Heart left ventricle (tissue), 16 donors: ENCODE data around the gene C17orf100. TPM values are rescaled to one million over a fixed set of nuclear protein-coding genes. Genes with fewer than 3 reads are reported as not detected.

Experiments used
- ATAC-seq, 4 donors: fragments of 200-7000 bp; cut with Tn5 transposase; one replicate each; pipeline ENCODE4 v1.9.1; 2020 to 2022; ENCODE audit warnings: moderate library complexity in 4 of 4, mild to moderate bottlenecking in 3 of 4, moderate number of reproducible peaks in 1 of 4
- DNase-seq, 5 donors: peaks; one replicate each; pipeline ENCODE4 v3.0.0-alpha.2; 2020
- H3K27ac ChIP-seq, 12 donors: fragments of 200-600 bp; sonication (generic) in 4 of 12; one replicate each; pipeline versions ENCODE4 v1.5.0 to v1.8.0; 2016 to 2022; ENCODE audit warnings: mild to moderate bottlenecking in 2 of 12
- H3K27me3 ChIP-seq, 9 donors: fragments of 200-600 bp; sonication (generic) in 2 of 9; one replicate each; pipeline versions ENCODE4 v1.5.1 to v1.8.0; 2016 to 2022; ENCODE audit warnings: mild to moderate bottlenecking in 3 of 9
- H3K36me3 ChIP-seq, 9 donors: fragments of 200-600 bp; sonication (generic) in 2 of 9; one replicate each; pipeline versions ENCODE4 v1.5.0 to v1.8.0; 2018 to 2022; ENCODE audit warnings: mild to moderate bottlenecking in 2 of 9
- H3K4me1 ChIP-seq, 12 donors: fragments of 200-600 bp; sonication (generic) in 4 of 12; one replicate each; pipeline versions ENCODE4 v1.5.0 to v1.8.0; 2016 to 2022; ENCODE audit warnings: mild to moderate bottlenecking in 3 of 12
- H3K4me3 ChIP-seq, 12 donors: fragments of 200-600 bp; sonication (generic) in 4 of 12; one replicate each; pipeline versions ENCODE4 v1.5.0 to v1.8.0; 2017 to 2022; ENCODE audit warnings: mild to moderate bottlenecking in 9 of 12, moderate library complexity in 4 of 12
- H3K9me3 ChIP-seq, 12 donors: fragments of 200-600 bp; sonication (generic) in 4 of 12; one replicate each; pipeline versions ENCODE4 v1.5.0 to v1.8.0; 2016 to 2022; ENCODE audit warnings: mild to moderate bottlenecking in 1 of 12
- CTCF ChIP-seq, 12 donors: fragments of 200-600 bp; sonication (generic) in 4 of 12; IDR thresholded peaks; one replicate each; pipeline versions ENCODE4 v1.5.0 to v1.8.0; 2018 to 2022; ENCODE audit warnings: antibody characterized with exemption in 12 of 12, mild to moderate bottlenecking in 5 of 12
- POLR2A ChIP-seq, 2 donors: fragments of 450-650 bp; IDR thresholded peaks; one replicate each; pipeline ENCODE4 v1.6.1; 2017; ENCODE audit warnings: antibody characterized with exemption in 2 of 2, mild to moderate bottlenecking in 2 of 2, moderate library complexity in 2 of 2
- WGBS, 4 donors: extraction: QIAGEN DNeasy Blood & Tissue Kit in 2 of 4; methylation state at CpG; one replicate each; pipeline versions ENCODE4 v1.1.5 to v1.1.7; 2013 to 2018; 5-methylcytosine and 5-hydroxymethylcytosine counted together
- intact Hi-C, 10 donors: fragments of 100-400 bp; cut with DNase I; formaldehyde crosslinking; loops; one replicate each; pipeline versions ENCODE4 v1.11.1 to v1.14.2; 2022
- polyA plus RNA-seq, 2 donors: library from polyadenylated mRNA; stranded (reverse); fragments of 200-250 nt; gene quantifications; one replicate each; pipeline ENCODE4 v1.2.3, GENCODE V29; 2013
- total RNA-seq, 9 donors: library from RNA; depleted of rRNA in 2 of 9; stranded (reverse); fragments of >200 nt in 2 of 9; fragmentation: NEBNext Ultra II Directional in 3 of 9; extraction: Animal tissue kit (Norgen Biotek cat#: 25700) in 3 of 9; gene quantifications; one replicate each; pipeline versions ENCODE4 v1.1.0 to v1.2.4, GENCODE V29; 2016 to 2023
- donor health status: ischemic (EF 13 %, LVEDD 7.1; RV severe dilation, severe dysfunction).
- donor health status: healthy with polysubstance abuse.
- donor health status: DM: no; HTN: yes; CAD: no.
- donor health status: DM: no; HTN: no; CAD: no.
- donor health status: ischemic (EF 25% LVEDD 6.9; RV normal size, moderate dysfunction).
- donor health status: ischemic (EF 25% LVEDD 5.7; RV mildly dilated, moderate dysfunction).
- donor health status: healthy.
- donor health status: DM: yes; HTN: yes; CAD: no.
- donor health status: ischemic (EF 35%, LVEDD 5.7; RV mildly dilated, moderate dysfunction).
- donor health status: nonischemic (EF 11% LVEDD 7.7; RV severe dilation, severe dysfunction).
- donor health status: DM: yes; HTN: yes; CAD: no.
- donor health status: PGD.
- donor health status: ischemic (EF 29% LVEDD 5.4; RV normal size, mild dysfunction).
- donor health status: nonischemic (EF 23%, LVEDD 6.1; RV moderate dilation, normal function).

Gene C17orf100
- total and polyA plus RNA-seq, 11 donors, result 0.30 to 0.86 (median 0.59) TPM

DNA sequence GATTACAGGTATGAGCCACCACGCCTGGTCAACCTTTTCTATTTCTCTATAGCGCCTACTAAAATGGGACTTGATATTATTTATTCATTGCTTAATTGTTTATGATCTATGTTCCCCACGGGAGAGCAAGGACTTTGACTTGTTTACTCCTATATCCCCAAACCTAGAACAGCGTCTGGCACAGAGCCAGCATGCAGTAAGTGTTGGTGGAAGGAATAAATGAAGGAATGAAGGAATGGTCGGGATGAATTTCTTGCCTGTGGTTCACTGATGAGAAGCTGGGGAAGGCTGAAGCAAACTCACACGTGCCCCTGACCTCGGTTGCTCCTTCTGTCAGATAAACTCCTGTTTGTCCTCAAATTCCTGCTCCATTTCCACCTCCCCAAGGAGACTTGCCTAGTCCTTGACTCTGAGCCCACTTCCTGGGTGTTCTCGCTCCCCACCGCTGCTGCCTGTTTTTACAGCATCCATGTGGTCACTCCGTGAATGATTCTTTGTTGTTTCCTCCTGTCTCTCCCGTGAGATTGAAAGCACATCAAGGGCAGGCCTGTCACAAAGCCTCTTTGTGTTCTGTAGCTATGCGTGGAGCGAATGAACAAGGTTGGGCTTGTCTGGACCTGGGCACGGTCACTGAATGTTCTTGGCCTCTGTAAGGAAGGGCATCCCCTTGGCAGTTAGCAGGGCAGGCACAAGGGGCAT, 17.3 kb downstream of the C17orf100 start:
- intact Hi-C loops, result loop anchor here (5.0 to 10.0 kb wide), 13 partner anchors 86 to 338 kb away; partner anchors contain the start of genes XAF1 (in 3 of the 10) and TEKT1 (in 1 of the 10)
- TF ChIP-seq CTCF (IDR thresholded peaks at IDR 0.05) (no peak), POLR2A (IDR thresholded peaks at IDR 0.05) (no peak)
- DNase-seq, result no peak
- ATAC-seq, result no peak
- no peak overlapping the region for H3K4me3 ChIP-seq
- H3K27me3 ChIP-seq, result peaks cover 0 to 22% (median 4%) of the 10 kb centered on the region in 9 donors
- H3K27ac ChIP-seq, result no peak overlapping the region
- 68 to 77% (median 74%) methylated on average over 14 of the region's 14 CpGs for WGBS, 4 donors
- no peaks in the 10 kb centered on the region for H3K36me3 ChIP-seq
- H3K4me1 ChIP-seq, result peaks cover 0 to 6% (median 0%) of the 10 kb centered on the region in 12 donors
- H3K9me3 ChIP-seq, result no peaks in the 10 kb centered on the region

GRCh38 chr17:6669479-6670212, 18.1 kb downstream of the C17orf100 start:
- no peaks in the 10 kb centered on the region for H3K9me3 ChIP-seq
- peaks cover 0 to 25% (median 4%) of the 10 kb centered on the region in 9 donors for H3K27me3 ChIP-seq
- DNase-seq, result no peak
- intact Hi-C loops, result loop anchor here (5.0 to 10.0 kb wide), 13 partner anchors 85 to 338 kb away; partner anchors contain the start of genes XAF1 (in 3 of the 10) and TEKT1 (in 1 of the 10)
- no peak for ATAC-seq
- H3K4me1 ChIP-seq, result peaks cover 0 to 6% (median 0%) of the 10 kb centered on the region in 12 donors
- no peak overlapping the region for H3K27ac ChIP-seq
- TF ChIP-seq CTCF (IDR thresholded peaks at IDR 0.05), result no peak
- no peak for TF ChIP-seq POLR2A (IDR thresholded peaks at IDR 0.05)
- H3K4me3 ChIP-seq, result no peak overlapping the region
- 75 to 82% (median 77%) methylated on average over 10 of the region's 10 CpGs for WGBS, 4 donors
- H3K36me3 ChIP-seq, result no peaks in the 10 kb centered on the region

- H3K4me1 ChIP-seq, result peaks cover 0 to 6% (median 0%) of the 10 kb centered on the region in 12 donors
- intact Hi-C loops, result no loop called here
Observed at GRCh38 chr17:6670571-6670970, 19.0 kb downstream of the C17orf100 start.

More at GRCh38 chr17:6670571-6670970, 19.0 kb downstream of the C17orf100 start:
- TF ChIP-seq CTCF (IDR thresholded peaks at IDR 0.05), result no peak
- no peak for TF ChIP-seq POLR2A (IDR thresholded peaks at IDR 0.05)
- H3K27me3 ChIP-seq, result peaks cover 0 to 25% (median 4%) of the 10 kb centered on the region in 9 donors
- no peaks in the 10 kb centered on the region for H3K9me3 ChIP-seq
- H3K27ac ChIP-seq, result no peak overlapping the region
- no peak for DNase-seq
- ATAC-seq, result no peak
- whole genome bisulfite sequencing, 4 donors, result 82 to 94% (median 92%) methylated on average over 8 of the region's 8 CpGs
- no peak overlapping the region for H3K4me3 ChIP-seq
- no peaks in the 10 kb centered on the region for H3K36me3 ChIP-seq
